BE2C (cell line): ENCODE results near the gene ASCC2.

Experiments
- DNase-seq: peaks from one replicate; pipeline ENCODE4 v3.0.0-alpha.2; 2020
- H3K27me3 ChIP-seq: fragments of 250-450 bp; sonication (Bioruptor Pico); 2 replicates; pipeline ENCODE4 v1.5.1; 2020; ENCODE audit warnings: mild to moderate bottlenecking
- H3K36me3 ChIP-seq: fragments of 250-450 bp; sonication (Bioruptor Pico); 2 replicates; pipeline ENCODE4 v1.5.1; 2020; ENCODE audit warnings: mild to moderate bottlenecking
- H3K4me1 ChIP-seq: fragments of 250-450 bp; sonication (Bioruptor Pico); 2 replicates; pipeline ENCODE4 v1.5.1; 2020
- H3K4me3 ChIP-seq: 2 replicates; pipeline ENCODE4 v1.5.1; 2011; ENCODE audit warnings: low read depth, low read length
- H3K9me3 ChIP-seq: fragments of 250-450 bp; sonication (Bioruptor Pico); 2 replicates; pipeline ENCODE4 v1.5.1; 2020
- TF ChIP-seq, protein P1 (sequence below): IDR thresholded peaks from 2 replicates; pipeline ENCODE4 v1.5.1; 2012; ENCODE audit warnings: mild to moderate bottlenecking, low read depth, low read length

The ASCC2 gene

DNA sequence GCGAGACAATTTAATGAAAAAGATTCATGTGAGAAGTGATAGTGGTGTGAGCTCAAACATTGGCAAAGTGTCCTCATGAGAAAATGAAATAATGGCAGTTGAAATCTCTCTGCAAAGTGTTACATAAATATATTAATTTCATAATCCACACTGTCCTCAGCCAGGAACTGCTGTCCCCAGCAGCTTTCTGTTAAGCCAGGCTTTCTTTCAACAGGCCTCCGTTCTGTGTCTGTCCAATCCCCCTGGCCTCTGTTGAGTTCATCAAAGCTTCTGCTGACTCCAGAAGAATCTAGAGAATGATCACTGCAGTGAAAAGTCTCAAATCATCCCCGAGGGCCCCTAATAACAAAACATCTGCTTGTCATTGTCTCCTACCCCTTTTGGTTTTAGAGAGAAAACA, 10.0 kb upstream of the ASCC2 start:
- H3K36me3 ChIP-seq = no peaks in the 10 kb centered on the region
- no peaks in the 10 kb centered on the region for H3K4me1 ChIP-seq
- TF ChIP-seq, protein P1, sequence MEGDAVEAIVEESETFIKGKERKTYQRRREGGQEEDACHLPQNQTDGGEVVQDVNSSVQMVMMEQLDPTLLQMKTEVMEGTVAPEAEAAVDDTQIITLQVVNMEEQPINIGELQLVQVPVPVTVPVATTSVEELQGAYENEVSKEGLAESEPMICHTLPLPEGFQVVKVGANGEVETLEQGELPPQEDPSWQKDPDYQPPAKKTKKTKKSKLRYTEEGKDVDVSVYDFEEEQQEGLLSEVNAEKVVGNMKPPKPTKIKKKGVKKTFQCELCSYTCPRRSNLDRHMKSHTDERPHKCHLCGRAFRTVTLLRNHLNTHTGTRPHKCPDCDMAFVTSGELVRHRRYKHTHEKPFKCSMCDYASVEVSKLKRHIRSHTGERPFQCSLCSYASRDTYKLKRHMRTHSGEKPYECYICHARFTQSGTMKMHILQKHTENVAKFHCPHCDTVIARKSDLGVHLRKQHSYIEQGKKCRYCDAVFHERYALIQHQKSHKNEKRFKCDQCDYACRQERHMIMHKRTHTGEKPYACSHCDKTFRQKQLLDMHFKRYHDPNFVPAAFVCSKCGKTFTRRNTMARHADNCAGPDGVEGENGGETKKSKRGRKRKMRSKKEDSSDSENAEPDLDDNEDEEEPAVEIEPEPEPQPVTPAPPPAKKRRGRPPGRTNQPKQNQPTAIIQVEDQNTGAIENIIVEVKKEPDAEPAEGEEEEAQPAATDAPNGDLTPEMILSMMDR = no peak
- no peaks in the 10 kb centered on the region for H3K27me3 ChIP-seq
- no peaks in the 10 kb centered on the region for H3K9me3 ChIP-seq
- H3K4me3 ChIP-seq = no peak overlapping the region
- DNase-seq = no peak

DNA sequence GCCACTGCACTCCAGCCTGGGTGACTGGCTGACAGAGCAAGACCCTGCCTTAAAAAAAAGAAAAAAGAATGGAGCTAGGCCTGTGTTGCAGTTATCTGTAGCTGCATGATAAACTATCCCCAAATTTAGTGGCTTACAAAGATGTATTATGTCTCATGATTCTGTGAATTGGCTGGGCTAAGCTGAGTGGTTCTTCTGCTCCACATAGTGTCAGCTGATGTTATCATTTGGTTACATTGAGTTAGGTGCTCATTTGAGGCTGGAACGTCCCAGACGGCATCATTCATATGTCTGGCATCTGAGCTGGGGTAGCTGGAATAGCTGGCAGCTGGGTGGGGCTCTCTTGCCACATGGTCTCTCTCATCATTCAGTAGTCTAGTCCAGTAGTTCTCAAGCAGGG, 8.2 kb upstream of the ASCC2 start:
- Histone ChIP-seq H3K4me3 (no peak overlapping the region), H3K4me1 (no peaks in the 10 kb centered on the region), H3K36me3 (no peaks in the 10 kb centered on the region), H3K27me3 (no peaks in the 10 kb centered on the region), H3K9me3 (no peaks in the 10 kb centered on the region)
- DNase-seq = no peak
- TF ChIP-seq, protein P1 = no peak

DNA sequence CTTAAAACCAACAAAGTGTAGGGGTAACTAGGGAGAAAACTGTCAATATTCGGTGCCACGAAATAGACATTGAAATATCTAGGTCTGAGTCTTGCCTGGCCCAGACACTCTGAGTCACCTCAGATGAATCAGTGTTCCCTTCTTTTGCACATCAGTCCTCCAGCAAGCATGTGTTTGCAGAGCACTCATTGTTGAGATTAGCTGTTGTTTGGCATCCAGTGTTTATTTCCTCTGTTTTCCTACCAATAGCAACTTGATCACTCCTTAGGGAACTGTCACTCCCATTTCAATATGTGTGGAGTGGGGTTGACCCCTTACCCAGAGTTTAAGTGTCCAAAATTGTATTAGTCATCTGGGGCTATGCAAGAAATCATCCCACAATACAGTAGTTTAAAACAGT, 4.7 kb upstream of the ASCC2 start:
- no peaks in the 10 kb centered on the region for H3K27me3 ChIP-seq
- TF ChIP-seq, protein P1 = no peak
- no peaks in the 10 kb centered on the region for H3K4me1 ChIP-seq
- no peaks in the 10 kb centered on the region for H3K36me3 ChIP-seq
- DNase-seq = no peak
- H3K4me3 ChIP-seq = no peak overlapping the region
- H3K9me3 ChIP-seq = no peaks in the 10 kb centered on the region

DNA sequence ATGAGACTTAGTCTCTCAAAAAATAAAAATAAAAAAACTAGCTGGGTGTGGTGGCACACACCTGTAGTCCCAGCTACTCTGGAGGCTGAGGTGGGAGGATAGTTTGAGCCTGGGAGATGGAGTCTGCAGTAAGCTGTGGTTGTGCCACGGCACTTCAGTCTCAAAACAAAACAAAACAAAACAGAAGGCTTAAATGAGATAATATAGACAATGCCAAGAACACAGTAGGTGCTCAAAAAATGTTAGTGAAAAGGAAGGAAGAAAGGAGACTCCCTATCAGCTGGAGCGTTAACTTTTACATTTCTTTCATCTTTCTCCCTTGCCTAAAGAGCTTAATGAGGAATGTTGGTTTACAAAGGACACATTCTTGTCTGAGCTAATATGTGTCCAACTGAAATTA, 4.1 kb upstream of the ASCC2 start:
- Histone ChIP-seq H3K27me3 (no peaks in the 10 kb centered on the region), H3K36me3 (no peaks in the 10 kb centered on the region), H3K4me1 (no peaks in the 10 kb centered on the region), H3K4me3 (no peak overlapping the region), H3K9me3 (no peaks in the 10 kb centered on the region)
- DNase-seq = no peak
- TF ChIP-seq, protein P1 = no peak

DNA sequence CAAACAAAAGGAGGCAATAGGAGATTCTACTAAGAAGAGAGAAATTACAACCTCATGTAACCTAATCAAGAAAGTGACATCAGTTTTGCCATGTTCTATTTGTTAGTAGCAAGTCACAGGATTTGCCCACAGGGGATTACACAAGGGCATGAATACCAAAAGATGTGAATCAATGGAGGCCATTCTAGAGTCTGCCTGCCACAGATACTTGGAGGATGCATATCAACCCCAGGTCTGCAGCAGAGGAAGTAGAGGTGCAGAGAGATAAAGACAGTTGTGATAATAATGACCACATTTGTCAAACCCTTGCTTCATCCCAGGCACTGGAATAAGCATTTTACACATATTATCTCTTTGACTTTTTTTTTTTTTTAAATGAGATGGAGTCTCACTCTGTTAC, 2.4 kb upstream of the ASCC2 start:
- TF ChIP-seq, protein P1 = no peak
- no peaks in the 10 kb centered on the region for H3K9me3 ChIP-seq
- no peak overlapping the region for H3K4me3 ChIP-seq
- no peak for DNase-seq
- H3K27me3 ChIP-seq = no peaks in the 10 kb centered on the region
- H3K4me1 ChIP-seq = no peaks in the 10 kb centered on the region
- H3K36me3 ChIP-seq = peaks cover 4% of the 10 kb centered on the region; the same call in 1 of the 2 replicates

DNA sequence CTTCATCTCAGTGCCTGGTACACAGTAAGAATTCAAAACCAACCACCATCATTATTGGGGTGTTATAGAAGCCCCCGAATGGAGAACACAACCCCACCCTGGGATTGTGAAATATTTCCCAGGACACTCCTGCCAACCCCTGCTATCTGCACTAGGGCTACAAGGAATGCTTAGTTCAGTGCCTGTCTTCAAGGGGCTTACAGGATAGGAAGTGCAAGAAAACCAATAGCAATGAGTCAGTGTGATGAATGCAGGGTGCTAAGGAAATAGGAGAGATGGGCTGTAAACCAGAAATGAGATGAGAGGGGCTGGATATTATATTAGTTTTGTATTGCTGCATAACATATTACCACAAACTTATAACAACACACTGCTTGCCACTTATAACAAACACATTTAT, 965 bp upstream of the ASCC2 start:
- TF ChIP-seq, protein P1 = no peak

More for the DNA sequence above, 965 bp upstream of the ASCC2 start:
- Histone ChIP-seq H3K9me3 (no peaks in the 10 kb centered on the region), H3K36me3 (peaks cover 4% of the 10 kb centered on the region; the same call in 1 of the 2 replicates), H3K4me3 (no peak overlapping the region), H3K27me3 (no peaks in the 10 kb centered on the region), H3K4me1 (no peaks in the 10 kb centered on the region)
- DNase-seq = no peak
